ENCODE data around the gene LMNTD2.

LMNTD2 gene

GRCh38 chr11:590997-591396, 30.5 kb upstream of the LMNTD2 start:
- no peak for TF ChIP-seq CTCF (IDR thresholded peaks at IDR 0.05)
- Histone ChIP-seq H3K36me3 (peaks cover 54 to 100% (median 99%) of the 10 kb centered on the region in 3 donors), H3K9me3 (no peaks in the 10 kb centered on the region), H3K27me3 (no peaks in the 10 kb centered on the region), H3K4me3 (no peak overlapping the region), H3K4me1 (no peaks in the 10 kb centered on the region), H3K27ac (no peak overlapping the region)
- DNase-seq, result no peak
- intact Hi-C loops (cut with DNase I; ENCODE audit: low total_unique reads), result no loop called here

GRCh38 chr11:589798-590197, 29.3 kb upstream of the LMNTD2 start:
- H3K27ac ChIP-seq, result no peak overlapping the region
- no peaks in the 10 kb centered on the region for H3K9me3 ChIP-seq
- DNase-seq, result no peak
- no peaks in the 10 kb centered on the region for H3K27me3 ChIP-seq
- no peak for TF ChIP-seq CTCF (IDR thresholded peaks at IDR 0.05)
- intact Hi-C loops (cut with DNase I; ENCODE audit: low total_unique reads), result no loop called here
- no peaks in the 10 kb centered on the region for H3K4me1 ChIP-seq
- H3K36me3 ChIP-seq, result peaks cover 54 to 99% (median 92%) of the 10 kb centered on the region in 3 donors
- H3K4me3 ChIP-seq, result no peak overlapping the region

GRCh38 chr11:587978-588380, 27.4 kb upstream of the LMNTD2 start:
- intact Hi-C loops (cut with DNase I; ENCODE audit: low total_unique reads), result no loop called here
- no peaks in the 10 kb centered on the region for H3K27me3 ChIP-seq
- H3K4me1 ChIP-seq, result peaks cover 0 to 4% (median 0%) of the 10 kb centered on the region in 4 donors
- H3K4me3 ChIP-seq, result no peak overlapping the region
- H3K27ac ChIP-seq, result no peak overlapping the region
- H3K36me3 ChIP-seq, result peaks cover 54 to 99% (median 92%) of the 10 kb centered on the region in 3 donors
- no peak for DNase-seq
- TF ChIP-seq CTCF (IDR thresholded peaks at IDR 0.05), result no peak
- H3K9me3 ChIP-seq, result no peaks in the 10 kb centered on the region

- Histone ChIP-seq H3K4me3 (no peak overlapping the region), H3K27me3 (no peaks in the 10 kb centered on the region), H3K9me3 (no peaks in the 10 kb centered on the region), H3K27ac (no peak overlapping the region), H3K4me1 (peaks cover 0 to 4% (median 0%) of the 10 kb centered on the region in 4 donors), H3K36me3 (peaks cover 54 to 99% (median 92%) of the 10 kb centered on the region in 3 donors)
- no peak for TF ChIP-seq CTCF (IDR thresholded peaks at IDR 0.05)
- DNase-seq, result no peak
- intact Hi-C loops (cut with DNase I; ENCODE audit: low total_unique reads), result no loop called here
Measured at GRCh38 chr11:587546-587945, 27.0 kb upstream of the LMNTD2 start.

GRCh38 chr11:586376-587316, 26.1 kb upstream of the LMNTD2 start:
- peaks cover 57 to 99% (median 92%) of the 10 kb centered on the region in 3 donors for H3K36me3 ChIP-seq

More at GRCh38 chr11:586376-587316, 26.1 kb upstream of the LMNTD2 start:
- Histone ChIP-seq H3K9me3 (no peaks in the 10 kb centered on the region), H3K4me3 (no peak overlapping the region), H3K27me3 (no peaks in the 10 kb centered on the region), H3K4me1 (peaks cover 0 to 6% (median 0%) of the 10 kb centered on the region in 4 donors), H3K27ac (no peak overlapping the region)
- no peak for TF ChIP-seq CTCF (IDR thresholded peaks at IDR 0.05)
- intact Hi-C loops (cut with DNase I; ENCODE audit: low total_unique reads), result no loop called here
- DNase-seq, result no peak

All from tibial artery (tissue), 4 donors.